Endothelial cell of umbilical vein (primary cell): ENCODE data around the gene AQP7. TPM values are rescaled to one million over a fixed set of nuclear protein-coding genes. Genes with fewer than 3 reads are reported as not detected.

ENCODE experiments used
- BruUV-seq: library from RNA; stranded (reverse); fragments of 400-500 nt; replicated peaks from 2 replicates; lab custom pipeline; 2021; lab: Mats Ljungman, UMichigan
- CTCF ChIA-PET: fragments of 300-600, 350-600 bp; sonication (Branson Sonifier 250); formaldehyde crosslinking; loops from one replicate; lab custom pipeline; 2021; ENCODE audit warnings: antibody characterized with exemption, inconsistent platforms; lab: Charles Lee
- POLR2A ChIA-PET: fragments of 300-600, 350-600 bp; sonication (Branson Sonifier 250); formaldehyde crosslinking; loops from one replicate; lab custom pipeline; 2021; ENCODE audit warnings: antibody characterized with exemption, inconsistent platforms; lab: Charles Lee
- DNase-seq: peaks from one replicate; pipeline ENCODE4 v3.0.0-alpha.2; 2011; ENCODE audit warnings: low read depth, low spot score
- FAIRE-seq: peaks from 2 replicates; lab custom pipeline; 2011; peaks lifted over from hg19 to GRCh38; lab: Jason Lieb, UNC
- H2AFZ ChIP-seq: 2 replicates; pipeline ENCODE4 v1.6.0; 2012; ENCODE audit warnings: low read depth, low read length, control low read depth, inconsistent platforms
- H3K27ac ChIP-seq: 2 replicates; pipeline ENCODE4 v1.5.1; 2011; ENCODE audit warnings: low read depth, mild to moderate bottlenecking, control low read depth, low read length, moderate library complexity; ENCODE audit not compliant: insufficient read depth
- H3K27me3 ChIP-seq, 2 experiments: 2 replicates each; pipeline versions ENCODE4 v1.6.0 to v1.6.1; 2011; ENCODE audit warnings: low read length in 2 of 2, mixed read lengths in 1 of 2; ENCODE audit not compliant: control insufficient read depth in 2 of 2, insufficient read depth in 2 of 2
- H3K36me3 ChIP-seq, 2 experiments: 2 replicates in 1 of 2; 3 replicates in 1 of 2; pipeline ENCODE4 v1.5.1; 2011; ENCODE audit warnings: low read length in 2 of 2, mild to moderate bottlenecking in 1 of 2, moderate library complexity in 1 of 2; ENCODE audit not compliant: control insufficient read depth in 2 of 2, insufficient read depth in 2 of 2; ENCODE audit errors: extremely low read depth in 1 of 2
- H3K4me1 ChIP-seq: 3 replicates; pipeline ENCODE4 v1.5.1; 2011; ENCODE audit warnings: mild to moderate bottlenecking, low read length; ENCODE audit not compliant: control insufficient read depth, insufficient read depth; ENCODE audit errors: extremely low read depth
- H3K4me2 ChIP-seq: 2 replicates; pipeline ENCODE4 v1.6.1; 2011; ENCODE audit warnings: low read length, control low read depth, mixed read lengths; ENCODE audit not compliant: insufficient read depth
- H3K4me3 ChIP-seq, 3 experiments: fragments of 200-600 bp in 1 of 3; sonication (generic), shearing (Covaris generic) in 1 of 3; replicated peaks in 1 of 3; 2 replicates each; pipeline ENCODE4 v1.5.1; 2011 to 2016; ENCODE audit warnings: control low read depth in 3 of 3, low read length in 3 of 3, mild to moderate bottlenecking in 2 of 3, inconsistent platforms in 1 of 3, low read depth in 1 of 3, moderate library complexity in 1 of 3; ENCODE audit not compliant: insufficient read depth in 1 of 3
- H3K79me2 ChIP-seq: 2 replicates; pipeline ENCODE4 v1.6.0; 2012; ENCODE audit warnings: low read length, inconsistent platforms; ENCODE audit not compliant: control insufficient read depth, insufficient read depth
- H3K9ac ChIP-seq: replicated peaks from 2 replicates; pipeline ENCODE3; 2011; ENCODE audit warnings: low read length, control low read depth; ENCODE audit not compliant: insufficient read depth; ENCODE audit errors: extremely low read depth
- H3K9me1 ChIP-seq: replicated peaks from 3 replicates; pipeline ENCODE4 v1.6.0; 2011; ENCODE audit warnings: mild to moderate bottlenecking, low read length; ENCODE audit not compliant: control insufficient read depth, insufficient read depth; ENCODE audit errors: extremely low read depth
- H3K9me3 ChIP-seq: replicated peaks from 2 replicates; pipeline ENCODE4 v1.5.1; 2012; ENCODE audit warnings: low read length, inconsistent platforms; ENCODE audit not compliant: control insufficient read depth, insufficient read depth
- H4K20me1 ChIP-seq: replicated peaks from 2 replicates; pipeline ENCODE3; 2011; ENCODE audit warnings: mild to moderate bottlenecking, low read length; ENCODE audit not compliant: control insufficient read depth, insufficient read depth; ENCODE audit errors: extremely low read depth
- EZH2 ChIP-seq: IDR thresholded peaks from 2 replicates; pipeline ENCODE4 v1.6.1; 2012; ENCODE audit warnings: borderline replicate concordance, low read depth, mild to moderate bottlenecking, moderate library complexity, low read length, inconsistent platforms; ENCODE audit not compliant: severe bottlenecking
- FOS ChIP-seq: IDR thresholded peaks from 2 replicates; pipeline ENCODE4 v1.6.1; 2011; ENCODE audit warnings: mild to moderate bottlenecking, low read length, moderate library complexity, borderline replicate concordance; ENCODE audit not compliant: insufficient read depth
- GATA2 ChIP-seq: IDR thresholded peaks from 2 replicates; pipeline ENCODE4 v1.7.0; 2011; ENCODE audit warnings: low read depth, mild to moderate bottlenecking, moderate library complexity, mixed read lengths, low read length; ENCODE audit not compliant: insufficient read length, insufficient read depth
- JUN ChIP-seq: IDR thresholded peaks from 2 replicates; pipeline ENCODE4 v1.6.1; 2011; ENCODE audit warnings: borderline replicate concordance, low read depth; ENCODE audit not compliant: insufficient read length, insufficient read depth
- MYC ChIP-seq: IDR thresholded peaks from one replicate; pipeline ENCODE4 v1.6.1; 2011; ENCODE audit warnings: mild to moderate bottlenecking, low read depth, low read length
- POLR2A ChIP-seq: IDR thresholded peaks from 2 replicates; pipeline ENCODE4 v1.6.1; 2012; ENCODE audit warnings: low read depth, mild to moderate bottlenecking, control low read depth, low read length
- POLR2AphosphoS5 ChIP-seq: IDR thresholded peaks from 2 replicates; pipeline ENCODE4 v1.6.1; 2012; ENCODE audit warnings: low read depth, mild to moderate bottlenecking, control low read depth, low read length, moderate library complexity; ENCODE audit not compliant: insufficient read depth
- dilution Hi-C: fragments of 300-500 bp; cut with MboI; formaldehyde crosslinking; loops from one replicate; pipeline ENCODE4 v1.15.0; 2019; ENCODE audit warnings: low sequenced_read_pairs; ENCODE audit not compliant: extremely low pct_ligation_motif_present
- intact Hi-C: fragments of 100-400 bp; cut with micrococcal nuclease; formaldehyde crosslinking; loops from one replicate; pipeline ENCODE4 v1.10.0; 2022
- polyA plus RNA-seq, 4 experiments: library from polyadenylated mRNA; depleted of rRNA in 3 of 4; stranded (reverse) in 3 of 4; unstranded in 1 of 4; fragments of >200 nt; gene quantifications; 2 replicates each; pipeline versions ENCODE4 v1.2.1 to v1.2.3, GENCODE V29; 2011 to 2012; ENCODE audit warnings: missing spikeins in 1 of 4
- total RNA-seq: library from RNA; stranded (reverse); gene quantifications from 2 replicates; pipeline ENCODE4 v1.2.3, GENCODE V29; 2021
- TF ChIP-seq, protein P1 (sequence below): IDR thresholded peaks from 2 replicates; pipeline ENCODE4 v1.6.1; 2011; ENCODE audit not compliant: insufficient read depth, insufficient read length

Gene AQP7
- total and polyA plus RNA-seq, 2 donors (not counting 3 experiments of a cell fraction or from before 2014, with no cell fraction given), result 3.7 TPM; not detected in 1

DNA sequence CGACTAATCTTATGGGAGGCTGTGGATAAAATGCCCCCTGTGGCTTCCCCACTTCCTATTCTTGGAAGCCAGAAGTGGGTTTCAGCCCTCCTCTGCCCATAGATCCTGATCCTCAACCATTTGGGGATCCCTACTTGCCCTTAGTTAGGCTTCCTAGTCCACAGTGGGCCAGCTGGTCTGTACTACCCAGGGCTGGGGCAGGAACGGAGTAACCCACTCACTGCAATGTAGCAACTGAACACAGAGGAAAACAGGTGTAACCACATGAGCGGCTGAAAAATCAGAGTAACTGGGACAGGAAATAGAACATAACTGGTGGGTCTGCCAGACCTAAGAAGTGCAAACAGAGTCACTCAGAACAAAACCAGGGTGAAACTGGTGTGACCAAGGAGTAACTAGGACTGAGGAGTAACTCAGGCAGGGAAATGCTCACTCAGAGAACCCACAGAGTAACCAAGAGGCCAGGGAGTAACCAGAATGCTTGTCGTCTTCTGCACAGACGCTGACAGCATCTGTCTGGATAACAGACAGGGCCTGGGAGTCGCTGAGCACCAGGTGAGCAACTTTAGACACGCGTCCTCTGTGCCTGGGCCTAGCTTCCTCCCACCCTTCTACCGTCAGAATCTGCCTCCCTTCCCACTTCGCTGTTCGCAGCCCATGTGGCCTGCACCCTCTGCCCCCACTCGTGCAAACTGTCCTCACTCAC lies 44.0 kb upstream of the AQP7 start:
- Histone ChIP-seq H3K9me1 (no peaks in the 10 kb centered on the region), H3K4me1 (peaks cover 3% of the 10 kb centered on the region), H2AFZ (no peak overlapping the region), H3K36me3 (no peaks in the 10 kb centered on the region), H3K27me3 (peaks cover 0 to 2% of the 10 kb centered on the region in 2 experiments), H3K79me2 (no peaks in the 10 kb centered on the region), H3K9ac (no peak overlapping the region), H3K9me3 (no peaks in the 10 kb centered on the region), H3K4me3 (no peak overlapping the region), H3K27ac (no peak overlapping the region), H3K4me2 (no peak overlapping the region), H4K20me1 (no peaks in the 10 kb centered on the region)
- intact Hi-C loops, result no loop called here
- no TSS peak for BruUV-seq
- DNase-seq (no peak), FAIRE-seq (no peak)
- POLR2A ChIA-PET, result no interaction called here
- dilution Hi-C loops, result no loop called here
- CTCF ChIA-PET, result interaction anchor here (1.2 to 2.8 kb wide), 7 partner anchors 9 to 72 kb away, joined by 4 to 27 read pairs (median 7); partner anchors contain the start of gene NOL6
- TF ChIP-seq JUN (no peak), MYC (no peak), FOS (no peak), POLR2AphosphoS5 (no peak), POLR2A (no peak), GATA2 (no peak), EZH2 (no peak)
- TF ChIP-seq, protein P1, sequence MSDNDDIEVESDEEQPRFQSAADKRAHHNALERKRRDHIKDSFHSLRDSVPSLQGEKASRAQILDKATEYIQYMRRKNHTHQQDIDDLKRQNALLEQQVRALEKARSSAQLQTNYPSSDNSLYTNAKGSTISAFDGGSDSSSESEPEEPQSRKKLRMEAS, result no peak
